Measurements from ENCODE around the gene RAB30.

DNA sequence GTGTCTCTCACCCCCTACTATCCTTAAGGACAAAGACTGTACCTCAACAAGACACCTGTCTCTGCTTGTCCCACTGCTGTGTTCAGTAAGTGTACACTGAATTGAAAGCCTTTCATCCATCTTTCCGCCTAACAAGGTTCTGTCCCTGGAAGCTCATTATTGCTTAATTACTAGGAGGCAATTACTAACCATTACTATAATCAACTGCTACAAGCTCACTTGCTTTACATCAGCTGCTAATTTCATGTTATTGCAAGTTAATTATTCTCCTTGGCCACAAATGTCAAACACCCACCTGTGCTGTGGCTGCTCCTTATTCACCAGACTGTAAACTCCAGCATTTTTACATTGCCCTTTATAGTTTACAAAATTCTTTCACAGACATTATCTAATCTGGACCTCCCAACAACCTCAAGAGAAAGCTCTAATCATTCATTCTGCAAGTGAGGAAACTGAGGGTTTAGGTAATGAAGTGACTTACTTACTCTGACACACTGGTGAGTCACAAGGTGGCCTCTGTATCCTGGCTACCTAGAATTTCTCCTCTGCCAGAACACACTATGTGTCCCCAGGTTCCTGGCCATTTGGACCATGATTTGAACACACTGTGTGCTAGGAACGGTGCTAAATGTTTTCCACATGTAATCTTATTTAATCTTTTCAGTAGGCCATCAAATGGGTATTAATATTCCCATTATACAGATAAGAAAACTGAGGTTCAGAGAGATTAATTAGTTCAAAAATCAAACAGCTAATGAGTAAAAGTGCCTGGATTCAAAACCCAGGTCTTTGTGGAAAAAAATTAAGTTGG, 66.7 kb downstream of the RAB30 start:
- TF ChIP-seq, protein P1, sequence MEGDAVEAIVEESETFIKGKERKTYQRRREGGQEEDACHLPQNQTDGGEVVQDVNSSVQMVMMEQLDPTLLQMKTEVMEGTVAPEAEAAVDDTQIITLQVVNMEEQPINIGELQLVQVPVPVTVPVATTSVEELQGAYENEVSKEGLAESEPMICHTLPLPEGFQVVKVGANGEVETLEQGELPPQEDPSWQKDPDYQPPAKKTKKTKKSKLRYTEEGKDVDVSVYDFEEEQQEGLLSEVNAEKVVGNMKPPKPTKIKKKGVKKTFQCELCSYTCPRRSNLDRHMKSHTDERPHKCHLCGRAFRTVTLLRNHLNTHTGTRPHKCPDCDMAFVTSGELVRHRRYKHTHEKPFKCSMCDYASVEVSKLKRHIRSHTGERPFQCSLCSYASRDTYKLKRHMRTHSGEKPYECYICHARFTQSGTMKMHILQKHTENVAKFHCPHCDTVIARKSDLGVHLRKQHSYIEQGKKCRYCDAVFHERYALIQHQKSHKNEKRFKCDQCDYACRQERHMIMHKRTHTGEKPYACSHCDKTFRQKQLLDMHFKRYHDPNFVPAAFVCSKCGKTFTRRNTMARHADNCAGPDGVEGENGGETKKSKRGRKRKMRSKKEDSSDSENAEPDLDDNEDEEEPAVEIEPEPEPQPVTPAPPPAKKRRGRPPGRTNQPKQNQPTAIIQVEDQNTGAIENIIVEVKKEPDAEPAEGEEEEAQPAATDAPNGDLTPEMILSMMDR (conservative IDR thresholded peaks at IDR 0.05; ENCODE audit: low read depth, low read length) = no peak
- no peak for TF ChIP-seq EZH2 (IDR thresholded peaks at IDR 0.05; ENCODE audit: borderline replicate concordance, low read depth, low read length, poor library complexity, severe bottlenecking)

Measured in A673 (cell line).